Measurements from ENCODE around the gene PNMA1.

Gene PNMA1

GRCh38 chr14:73685328-73685727, 28.9 kb downstream of the PNMA1 start:
- Histone ChIP-seq H3K4me2 (ENCODE audit: low read length) (no peak overlapping the region), H3K9ac (ENCODE audit: low read length) (no peak overlapping the region), H3K27me3 (ENCODE audit: low read depth, low read length) (no peaks in the 10 kb centered on the region), H3K4me3 (ENCODE audit: low read length) (no peak overlapping the region), H3K79me2 (ENCODE audit: low read length) (no peaks in the 10 kb centered on the region), H3K9me3 (ENCODE audit: insufficient read depth, low read length) (peaks cover 3% of the 10 kb centered on the region; the same call in 1 of the 2 replicates), H3K4me1 (ENCODE audit: low read length) (no peaks in the 10 kb centered on the region), H4K20me1 (ENCODE audit: insufficient read depth, low read length) (no peaks in the 10 kb centered on the region), H3K36me3 (replicated peaks; ENCODE audit: low read depth, low read length) (peaks cover 4% of the 10 kb centered on the region), H2AFZ (ENCODE audit: low read depth, low read length) (no peak overlapping the region), H3K27ac (ENCODE audit: low read length) (no peak overlapping the region)
- TF ChIP-seq EZH2phosphoT487 (IDR thresholded peaks at IDR 0.05; ENCODE audit: low read depth) (no peak), CTCF (IDR thresholded peaks at IDR 0.05; ENCODE audit: low read depth, low read length) (no peak)

GRCh38 chr14:73684627-73685026, 29.6 kb downstream of the PNMA1 start:
- Histone ChIP-seq H3K4me2 (ENCODE audit: low read length) (no peak overlapping the region), H3K9me3 (ENCODE audit: insufficient read depth, low read length) (peaks cover 3% of the 10 kb centered on the region; the same call in 1 of the 2 replicates), H3K79me2 (ENCODE audit: low read length) (no peaks in the 10 kb centered on the region), H3K9ac (ENCODE audit: low read length) (no peak overlapping the region), H4K20me1 (ENCODE audit: insufficient read depth, low read length) (no peaks in the 10 kb centered on the region), H3K4me1 (ENCODE audit: low read length) (no peaks in the 10 kb centered on the region), H3K4me3 (ENCODE audit: low read length) (no peak overlapping the region), H3K27me3 (ENCODE audit: low read depth, low read length) (no peaks in the 10 kb centered on the region), H3K36me3 (replicated peaks; ENCODE audit: low read depth, low read length) (peaks cover 4% of the 10 kb centered on the region), H3K27ac (ENCODE audit: low read length) (no peak overlapping the region), H2AFZ (ENCODE audit: low read depth, low read length) (no peak overlapping the region)
- TF ChIP-seq CTCF (IDR thresholded peaks at IDR 0.05; ENCODE audit: low read depth, low read length) = no peak

- H3K9me3 ChIP-seq (ENCODE audit: insufficient read depth, low read length) = peaks cover 3% of the 10 kb centered on the region; the same call in 1 of the 2 replicates
- H3K4me1 ChIP-seq (ENCODE audit: low read length) = no peaks in the 10 kb centered on the region
- no peak overlapping the region for H3K9ac ChIP-seq (ENCODE audit: low read length)
- no peak overlapping the region for H3K27ac ChIP-seq (ENCODE audit: low read length)
- H3K79me2 ChIP-seq (ENCODE audit: low read length) = no peaks in the 10 kb centered on the region
- no peaks in the 10 kb centered on the region for H3K27me3 ChIP-seq (ENCODE audit: low read depth, low read length)
- TF ChIP-seq CTCF (IDR thresholded peaks at IDR 0.05; ENCODE audit: low read depth, low read length) (no peak), EZH2phosphoT487 (IDR thresholded peaks at IDR 0.05; ENCODE audit: low read depth) (no peak)
- H2AFZ ChIP-seq (ENCODE audit: low read depth, low read length) = no peak overlapping the region
- H3K4me2 ChIP-seq (ENCODE audit: low read length) = no peak overlapping the region
- H3K4me3 ChIP-seq (ENCODE audit: low read length) = no peak overlapping the region
- peaks cover 4% of the 10 kb centered on the region for H3K36me3 ChIP-seq (replicated peaks; ENCODE audit: low read depth, low read length)
- H4K20me1 ChIP-seq (ENCODE audit: insufficient read depth, low read length) = no peaks in the 10 kb centered on the region
Observed at GRCh38 chr14:73680821-73681220, 33.4 kb downstream of the PNMA1 start.

- H3K27me3 ChIP-seq (ENCODE audit: low read depth, low read length) = no peaks in the 10 kb centered on the region
- no peak for TF ChIP-seq EZH2phosphoT487 (IDR thresholded peaks at IDR 0.05; ENCODE audit: low read depth)
- TF ChIP-seq CTCF (IDR thresholded peaks at IDR 0.05; ENCODE audit: low read depth, low read length) = no peak
- no peak overlapping the region for H3K4me2 ChIP-seq (ENCODE audit: low read length)
- no peak overlapping the region for H3K9ac ChIP-seq (ENCODE audit: low read length)
- no peaks in the 10 kb centered on the region for H3K79me2 ChIP-seq (ENCODE audit: low read length)
- H4K20me1 ChIP-seq (ENCODE audit: insufficient read depth, low read length) = no peaks in the 10 kb centered on the region
- H3K27ac ChIP-seq (ENCODE audit: low read length) = no peak overlapping the region
- no peaks in the 10 kb centered on the region for H3K4me1 ChIP-seq (ENCODE audit: low read length)
- H3K9me3 ChIP-seq (ENCODE audit: insufficient read depth, low read length) = no peaks in the 10 kb centered on the region
- no peaks in the 10 kb centered on the region for H3K36me3 ChIP-seq (replicated peaks; ENCODE audit: low read depth, low read length)
- H2AFZ ChIP-seq (ENCODE audit: low read depth, low read length) = no peak overlapping the region
- no peak overlapping the region for H3K4me3 ChIP-seq (ENCODE audit: low read length)
Observed at GRCh38 chr14:73678698-73679097, 35.5 kb downstream of the PNMA1 start.

All from OCI-LY3 (cell line).